Measurements from ENCODE around the gene DNAJC6.

Gene DNAJC6

DNA sequence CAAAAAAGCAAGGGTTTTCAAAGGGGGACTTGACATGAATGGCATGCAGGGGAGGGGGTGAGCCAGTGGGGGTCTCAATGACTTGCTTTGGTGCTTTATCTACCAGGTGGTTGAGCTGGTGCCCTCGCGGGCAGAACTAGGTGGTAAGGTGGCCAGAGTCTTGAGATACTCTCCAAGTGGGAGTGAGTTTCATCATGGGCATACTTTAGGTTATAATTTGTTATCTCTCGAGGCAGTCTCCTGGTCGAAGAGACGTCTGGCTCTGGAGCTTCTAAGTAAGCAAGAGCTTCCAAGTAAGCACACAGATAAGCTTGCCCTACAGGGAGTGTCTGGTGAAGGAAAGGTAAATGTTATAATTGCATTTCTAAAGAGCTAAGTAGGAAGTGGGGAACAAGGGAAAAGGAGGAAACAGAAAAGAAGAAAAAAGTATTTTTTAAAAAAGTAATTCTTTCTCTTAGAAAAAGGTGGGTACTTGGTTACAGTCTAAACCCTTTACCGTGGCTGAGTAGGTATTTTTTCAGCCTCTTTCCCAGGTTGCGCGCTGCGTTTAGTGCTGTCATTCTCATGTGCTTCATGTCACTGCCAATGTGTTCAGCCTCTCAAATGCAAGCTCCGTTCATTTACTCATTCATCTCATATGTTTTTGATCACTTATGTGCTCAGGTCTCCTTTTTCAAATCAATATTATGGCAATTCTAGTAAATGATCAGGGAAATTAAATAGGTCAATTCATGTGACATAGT is 31.6 kb upstream of the DNAJC6 start:
- Histone ChIP-seq H2AFZ (ENCODE audit: low read length) (no peak overlapping the region), H3K27me3 (ENCODE audit: insufficient read depth, low read length, poor library complexity, severe bottlenecking) (no peaks in the 10 kb centered on the region), H3K4me1 (ENCODE audit: insufficient read depth, low read length, poor library complexity, severe bottlenecking) (no peaks in the 10 kb centered on the region), H3K9ac (ENCODE audit: low read depth, low read length, poor library complexity, severe bottlenecking) (no peak overlapping the region), H3F3A (ENCODE audit: low read depth) (no peaks in the 10 kb centered on the region), H3K36me3 (ENCODE audit: insufficient read depth, low read length) (no peaks in the 10 kb centered on the region), H3K4me2 (ENCODE audit: low read depth, low read length, poor library complexity, severe bottlenecking) (no peak overlapping the region), H4K20me1 (ENCODE audit: insufficient read depth, low read length, poor library complexity, severe bottlenecking) (no peaks in the 10 kb centered on the region), H3K4me3 (ENCODE audit: low read length, poor library complexity, severe bottlenecking) (no peak overlapping the region), H3K9me3 (ENCODE audit: insufficient read depth, low read depth, low read length) (no peaks in the 10 kb centered on the region), H3K9me2 (replicated peaks; ENCODE audit: low read depth, low read length) (no peaks in the 10 kb centered on the region), H3K79me2 (ENCODE audit: insufficient read depth, low read length) (no peaks in the 10 kb centered on the region)
- TF ChIP-seq EZH2phosphoT487 (IDR thresholded peaks at IDR 0.05; ENCODE audit: borderline replicate concordance): no peak
- TF ChIP-seq, protein P1, sequence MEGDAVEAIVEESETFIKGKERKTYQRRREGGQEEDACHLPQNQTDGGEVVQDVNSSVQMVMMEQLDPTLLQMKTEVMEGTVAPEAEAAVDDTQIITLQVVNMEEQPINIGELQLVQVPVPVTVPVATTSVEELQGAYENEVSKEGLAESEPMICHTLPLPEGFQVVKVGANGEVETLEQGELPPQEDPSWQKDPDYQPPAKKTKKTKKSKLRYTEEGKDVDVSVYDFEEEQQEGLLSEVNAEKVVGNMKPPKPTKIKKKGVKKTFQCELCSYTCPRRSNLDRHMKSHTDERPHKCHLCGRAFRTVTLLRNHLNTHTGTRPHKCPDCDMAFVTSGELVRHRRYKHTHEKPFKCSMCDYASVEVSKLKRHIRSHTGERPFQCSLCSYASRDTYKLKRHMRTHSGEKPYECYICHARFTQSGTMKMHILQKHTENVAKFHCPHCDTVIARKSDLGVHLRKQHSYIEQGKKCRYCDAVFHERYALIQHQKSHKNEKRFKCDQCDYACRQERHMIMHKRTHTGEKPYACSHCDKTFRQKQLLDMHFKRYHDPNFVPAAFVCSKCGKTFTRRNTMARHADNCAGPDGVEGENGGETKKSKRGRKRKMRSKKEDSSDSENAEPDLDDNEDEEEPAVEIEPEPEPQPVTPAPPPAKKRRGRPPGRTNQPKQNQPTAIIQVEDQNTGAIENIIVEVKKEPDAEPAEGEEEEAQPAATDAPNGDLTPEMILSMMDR (conservative IDR thresholded peaks at IDR 0.05; ENCODE audit: low read length): no peak

DNA sequence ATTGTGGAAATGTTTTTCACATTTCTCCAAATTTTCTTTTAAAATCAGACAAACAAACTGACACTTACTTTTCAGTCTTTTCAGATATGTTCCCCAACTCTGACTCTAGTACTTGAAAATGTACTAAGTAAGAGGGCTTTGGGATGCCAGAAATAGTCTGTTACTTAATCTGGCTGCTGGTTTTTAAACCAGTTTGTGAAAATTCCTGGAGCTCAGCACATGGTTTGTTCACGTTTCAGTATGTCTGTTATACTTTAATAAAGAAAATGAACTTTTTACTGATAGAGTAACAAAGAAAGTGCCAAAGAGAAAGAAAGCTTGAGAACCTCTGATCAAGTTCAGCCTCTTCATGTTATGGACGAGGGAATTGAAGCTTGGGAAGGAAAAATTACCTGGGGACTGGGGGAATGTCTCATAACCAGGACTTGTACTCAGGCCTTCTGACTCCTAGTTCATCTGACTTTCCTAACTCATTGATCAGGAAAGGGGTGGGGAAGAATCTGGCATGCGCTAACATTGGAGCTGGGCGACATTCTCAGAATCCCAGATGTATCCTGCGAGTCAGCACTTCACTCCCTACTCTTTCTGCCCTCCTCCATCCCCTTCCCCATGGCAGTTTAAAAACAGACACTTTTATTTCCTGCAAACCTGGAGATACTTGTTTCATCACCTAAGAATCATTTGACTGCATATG is 30.8 kb upstream of the DNAJC6 start:
- H3K27me3 ChIP-seq (ENCODE audit: insufficient read depth, low read length, poor library complexity, severe bottlenecking): no peaks in the 10 kb centered on the region
- no peaks in the 10 kb centered on the region for H4K20me1 ChIP-seq (ENCODE audit: insufficient read depth, low read length, poor library complexity, severe bottlenecking)
- no peak overlapping the region for H3K4me3 ChIP-seq (ENCODE audit: low read length, poor library complexity, severe bottlenecking)
- no peaks in the 10 kb centered on the region for H3K79me2 ChIP-seq (ENCODE audit: insufficient read depth, low read length)
- H2AFZ ChIP-seq (ENCODE audit: low read length): no peak overlapping the region
- no peaks in the 10 kb centered on the region for H3K9me2 ChIP-seq (replicated peaks; ENCODE audit: low read depth, low read length)
- TF ChIP-seq EZH2phosphoT487 (IDR thresholded peaks at IDR 0.05; ENCODE audit: borderline replicate concordance): no peak
- TF ChIP-seq, protein P1 (conservative IDR thresholded peaks at IDR 0.05; ENCODE audit: low read length): no peak
- H3K36me3 ChIP-seq (ENCODE audit: insufficient read depth, low read length): no peaks in the 10 kb centered on the region
- H3K4me1 ChIP-seq (ENCODE audit: insufficient read depth, low read length, poor library complexity, severe bottlenecking): no peaks in the 10 kb centered on the region
- H3K9ac ChIP-seq (ENCODE audit: low read depth, low read length, poor library complexity, severe bottlenecking): no peak overlapping the region
- no peak overlapping the region for H3K4me2 ChIP-seq (ENCODE audit: low read depth, low read length, poor library complexity, severe bottlenecking)
- H3F3A ChIP-seq (ENCODE audit: low read depth): no peaks in the 10 kb centered on the region
- no peaks in the 10 kb centered on the region for H3K9me3 ChIP-seq (ENCODE audit: insufficient read depth, low read depth, low read length)

DNA sequence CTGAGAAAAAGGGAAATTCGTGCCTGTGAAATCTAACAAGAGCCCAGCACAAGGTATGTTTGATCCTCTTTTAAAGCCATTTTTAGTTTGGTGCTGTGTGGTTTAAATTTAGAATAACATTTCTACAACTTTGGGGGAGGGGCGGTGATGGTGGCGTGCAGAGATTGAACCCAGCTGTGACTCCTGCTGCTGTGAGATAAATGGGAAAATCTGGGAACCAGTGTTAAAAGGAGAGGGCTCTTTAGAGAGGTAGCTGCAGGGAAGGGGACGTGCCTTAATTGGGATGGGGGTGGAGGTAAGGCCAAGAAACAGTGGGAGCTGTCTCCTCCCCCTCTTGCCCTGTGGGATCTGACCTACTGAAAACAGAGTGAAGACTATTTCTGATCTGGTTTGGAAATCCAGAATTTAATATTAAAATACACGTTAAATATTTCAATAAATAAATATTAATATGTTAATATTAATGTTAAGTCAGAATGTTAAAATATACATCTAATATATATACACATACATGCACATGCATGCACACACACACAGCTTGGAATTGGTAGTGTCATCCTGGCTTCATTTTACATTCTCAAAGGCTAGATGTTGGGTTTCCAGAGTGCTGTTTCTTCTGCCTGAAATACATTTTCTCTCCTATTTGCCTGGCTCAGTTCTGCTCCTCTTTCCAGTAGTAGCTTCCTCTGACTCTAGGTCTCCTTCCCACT is 30.1 kb upstream of the DNAJC6 start:
- no peaks in the 10 kb centered on the region for H3K9me3 ChIP-seq (ENCODE audit: insufficient read depth, low read depth, low read length)
- TF ChIP-seq, protein P1 (conservative IDR thresholded peaks at IDR 0.05; ENCODE audit: low read length): no peak
- TF ChIP-seq EZH2phosphoT487 (IDR thresholded peaks at IDR 0.05; ENCODE audit: borderline replicate concordance): no peak
- H2AFZ ChIP-seq (ENCODE audit: low read length): no peak overlapping the region
- no peaks in the 10 kb centered on the region for H3K79me2 ChIP-seq (ENCODE audit: insufficient read depth, low read length)
- no peaks in the 10 kb centered on the region for H3K4me1 ChIP-seq (ENCODE audit: insufficient read depth, low read length, poor library complexity, severe bottlenecking)
- H3K36me3 ChIP-seq (ENCODE audit: insufficient read depth, low read length): no peaks in the 10 kb centered on the region
- H4K20me1 ChIP-seq (ENCODE audit: insufficient read depth, low read length, poor library complexity, severe bottlenecking): no peaks in the 10 kb centered on the region
- no peaks in the 10 kb centered on the region for H3K9me2 ChIP-seq (replicated peaks; ENCODE audit: low read depth, low read length)
- no peak overlapping the region for H3K4me3 ChIP-seq (ENCODE audit: low read length, poor library complexity, severe bottlenecking)
- H3K27me3 ChIP-seq (ENCODE audit: insufficient read depth, low read length, poor library complexity, severe bottlenecking): no peaks in the 10 kb centered on the region
- no peaks in the 10 kb centered on the region for H3F3A ChIP-seq (ENCODE audit: low read depth)
- H3K9ac ChIP-seq (ENCODE audit: low read depth, low read length, poor library complexity, severe bottlenecking): no peak overlapping the region
- no peak overlapping the region for H3K4me2 ChIP-seq (ENCODE audit: low read depth, low read length, poor library complexity, severe bottlenecking)
